HCT116 (cell line): ENCODE results near the gene MDM4. TPM values are rescaled to one million over a fixed set of nuclear protein-coding genes. Genes with fewer than 3 reads are reported as not detected.

ENCODE experiments used
- ATAC-seq: fragments of 200-7000 bp; cut with Tn5 transposase; 2 replicates; pipeline ENCODE4 v1.9.1; 2020; ENCODE audit warnings: mild to moderate bottlenecking, moderate library complexity
- BruUV-seq: library from RNA; stranded (reverse); fragments of 400-500 nt; replicated peaks from 2 replicates; lab custom pipeline; 2021; lab: Mats Ljungman, UMichigan
- CTCF ChIA-PET: fragments of 300-600 bp; sonication (Branson Sonifier 250); formaldehyde crosslinking; loops from one replicate; lab custom pipeline; 2021; ENCODE audit warnings: antibody characterized with exemption; lab: Charles Lee
- POLR2A ChIA-PET: fragments of 300-600, 350-600 bp; sonication (Branson Sonifier 250); formaldehyde crosslinking; loops from one replicate; lab custom pipeline; 2021; ENCODE audit warnings: antibody characterized with exemption; lab: Charles Lee
- RAD21 ChIA-PET, 2 experiments: fragments of 300-600 bp; sonication (Branson Sonifier 250); formaldehyde crosslinking; loops; one replicate each; lab custom pipeline; 2023; ENCODE audit warnings: low total read pairs in 2 of 2; ENCODE audit not compliant: uncharacterized antibody in 2 of 2, unreplicated experiment in 2 of 2, low non-redundant PET in 1 of 2; lab: Charles Lee
- DNase-seq: peaks from one replicate; pipeline ENCODE4 v3.0.0-alpha.2; 2010; ENCODE audit warnings: low read depth, low spot score
- H2AFZ ChIP-seq: fragments of 200-600 bp; shearing (Covaris generic), sonication (generic); 2 replicates; pipeline ENCODE4 v1.6.1; 2017; ENCODE audit warnings: low read depth, mixed run types, mixed read lengths, antibody characterized with exemption, low read length; ENCODE audit not compliant: poor library complexity, severe bottlenecking
- H3K27ac ChIP-seq: 2 replicates; pipeline ENCODE4 v1.5.1; 2012; ENCODE audit warnings: low read depth, low read length
- H3K27me3 ChIP-seq: fragments of 200-600 bp; sonication (generic); 2 replicates; pipeline ENCODE4 v1.6.1; 2016; ENCODE audit warnings: mixed run types, low read length, mixed read lengths; ENCODE audit not compliant: insufficient read depth
- H3K36me3 ChIP-seq, 2 experiments: fragments of 200-500 bp in 1 of 2; fragments of 200-600 bp in 1 of 2; sonication (Bioruptor generic) in 1 of 2; sonication (generic) in 1 of 2; 2 replicates each; pipeline versions ENCODE4 v1.5.1 to v1.6.1; 2014 to 2016; ENCODE audit warnings: low read length in 2 of 2, inconsistent platforms in 1 of 2, mixed read lengths in 1 of 2, mixed run types in 1 of 2; ENCODE audit not compliant: insufficient read depth in 2 of 2, control insufficient read depth in 1 of 2
- H3K4me1 ChIP-seq, 2 experiments: fragments of 200-600 bp in 1 of 2; sonication (generic) in 1 of 2; 2 replicates each; pipeline versions ENCODE4 v1.5.1 to v1.6.1; 2012 to 2017; ENCODE audit warnings: low read length in 2 of 2, inconsistent platforms in 1 of 2, mild to moderate bottlenecking in 1 of 2, mixed read lengths in 1 of 2, mixed run types in 1 of 2, moderate library complexity in 1 of 2; ENCODE audit not compliant: insufficient read depth in 2 of 2, control insufficient read depth in 1 of 2
- H3K4me2 ChIP-seq: fragments of 200-600 bp; sonication (generic); 2 replicates; pipeline ENCODE4 v1.6.1; 2017; ENCODE audit warnings: mixed run types, low read length, mixed read lengths
- H3K4me3 ChIP-seq, 2 experiments: fragments of 200-600 bp in 1 of 2; sonication (generic) in 1 of 2; replicated peaks in 1 of 2; 2 replicates each; pipeline ENCODE4 v1.5.1; 2011 to 2016; ENCODE audit warnings: low read length in 2 of 2, control low read depth in 1 of 2, low read depth in 1 of 2, mild to moderate bottlenecking in 1 of 2, mixed read lengths in 1 of 2, mixed run types in 1 of 2
- H3K79me2 ChIP-seq: fragments of 200-600 bp; sonication (generic); 2 replicates; pipeline ENCODE4 v1.6.1; 2017; ENCODE audit warnings: mild to moderate bottlenecking, mixed run types, low read length, moderate library complexity, mixed read lengths; ENCODE audit not compliant: insufficient read depth
- H3K9ac ChIP-seq: fragments of 200-600 bp; sonication (generic); 2 replicates; pipeline ENCODE4 v1.6.1; 2016; ENCODE audit warnings: low read length, mixed read lengths
- H3K9me2 ChIP-seq: fragments of 200-600 bp; sonication (generic), shearing (Covaris generic); 2 replicates; pipeline ENCODE4 v1.6.1; 2017; ENCODE audit warnings: mixed run types, mild to moderate bottlenecking, moderate library complexity; ENCODE audit not compliant: insufficient read depth
- H3K9me3 ChIP-seq, 2 experiments: fragments of 200-500 bp in 1 of 2; fragments of 200-600 bp in 1 of 2; sonication (Bioruptor generic) in 1 of 2; sonication (generic) in 1 of 2; 2 replicates each; pipeline ENCODE4 v1.6.1; 2014 to 2017; ENCODE audit warnings: low read length in 2 of 2, mixed read lengths in 2 of 2, inconsistent platforms in 1 of 2, low read depth in 1 of 2, mild to moderate bottlenecking in 1 of 2, mixed run types in 1 of 2, moderate library complexity in 1 of 2; ENCODE audit not compliant: control insufficient read depth in 1 of 2, insufficient read depth in 1 of 2
- H4K20me1 ChIP-seq: fragments of 200-600 bp; sonication (generic), shearing (Covaris generic); 2 replicates; pipeline ENCODE4 v1.6.1; 2017; ENCODE audit warnings: mixed run types, mild to moderate bottlenecking, moderate library complexity; ENCODE audit not compliant: insufficient read depth
- ATF3 ChIP-seq: IDR thresholded peaks from 2 replicates; pipeline ENCODE4 v1.6.1; 2012
- CBX3 ChIP-seq: IDR thresholded peaks from 2 replicates; pipeline ENCODE4 v1.6.1; 2012; ENCODE audit warnings: low read depth
- CEBPB ChIP-seq: IDR thresholded peaks from 2 replicates; pipeline ENCODE4 v1.6.1; 2012; ENCODE audit warnings: low read depth
- EGR1 ChIP-seq: IDR thresholded peaks from 2 replicates; pipeline ENCODE4 v1.6.1; 2012; ENCODE audit warnings: low read depth
- ELF1 ChIP-seq: IDR thresholded peaks from 2 replicates; pipeline ENCODE4 v1.6.1; 2012; ENCODE audit warnings: low read depth, borderline replicate concordance
- EZH2phosphoT487 ChIP-seq: fragments of 200-600 bp; IDR thresholded peaks from 2 replicates; pipeline ENCODE4 v1.6.1; 2018; ENCODE audit warnings: antibody characterized with exemption, borderline replicate concordance
- FOSL1 ChIP-seq: IDR thresholded peaks from 2 replicates; pipeline ENCODE4 v1.6.1; 2012; ENCODE audit warnings: low read depth
- JUND ChIP-seq: IDR thresholded peaks from 2 replicates; pipeline ENCODE4 v1.6.1; 2012
- MAX ChIP-seq: IDR thresholded peaks from 2 replicates; pipeline ENCODE4 v1.6.1; 2012
- POLR2A ChIP-seq: IDR thresholded peaks from 2 replicates; pipeline ENCODE4 v1.7.0; 2011; ENCODE audit warnings: borderline replicate concordance; ENCODE audit not compliant: insufficient read depth, insufficient read length; ENCODE audit errors: extremely low read depth
- POLR2AphosphoS5 ChIP-seq: IDR thresholded peaks from 2 replicates; pipeline ENCODE4 v1.6.1; 2011; ENCODE audit warnings: mild to moderate bottlenecking, low read depth, low read length, moderate library complexity
- REST ChIP-seq: IDR thresholded peaks from 2 replicates; pipeline ENCODE4 v1.6.1; 2012; ENCODE audit warnings: low read depth
- SRF ChIP-seq: IDR thresholded peaks from 2 replicates; pipeline ENCODE4 v1.6.1; 2012; ENCODE audit warnings: low read depth
- TCF7L2 ChIP-seq: IDR thresholded peaks from 2 replicates; pipeline ENCODE4 v1.7.0; 2011; ENCODE audit warnings: borderline replicate concordance, inconsistent platforms; ENCODE audit not compliant: insufficient read depth, insufficient read length; ENCODE audit errors: extremely low read depth
- ZFX ChIP-seq: fragments of 450-650 bp; IDR thresholded peaks from 2 replicates; pipeline ENCODE4 v1.6.1; 2017
- ZNF274 ChIP-seq: fragments of 200-500 bp; sonication (Bioruptor generic); IDR thresholded peaks from 2 replicates; pipeline ENCODE4 v1.6.1; 2014; ENCODE audit warnings: mild to moderate bottlenecking, low read depth, low read length, inconsistent platforms
- intact Hi-C: fragments of 100-400 bp; cut with micrococcal nuclease; formaldehyde crosslinking; loops from 2 replicates; pipeline ENCODE4 v1.10.0; 2022
- total RNA-seq: library from RNA; stranded (reverse); gene quantifications from one replicate; pipeline ENCODE4 v1.2.1, GENCODE V29; 2021; ENCODE audit not compliant: unreplicated experiment

MDM4 gene
- total RNA-seq, 1 experiment from 2014 or later: 79.5 TPM

GRCh38 chr1:204566583-204566955, 50.4 kb downstream of the MDM4 start:
- BruUV-seq: no TSS peak
- POLR2A ChIA-PET: no interaction called here

GRCh38 chr1:204567071-204567470, 50.9 kb downstream of the MDM4 start:
- Histone ChIP-seq H3K79me2 (no peaks in the 10 kb centered on the region), H3K27ac (no peak overlapping the region), H4K20me1 (no peaks in the 10 kb centered on the region), H3K9me3 (no peaks in the 10 kb centered on the region), H3K4me2 (no peak overlapping the region), H3K27me3 (no peaks in the 10 kb centered on the region), H3K36me3 (no peaks in the 10 kb centered on the region)
- POLR2A ChIA-PET: no interaction called here
- no peak for DNase-seq
- no TSS peak for BruUV-seq
- CTCF ChIA-PET: interaction anchor here (2.1 to 5.8 kb wide), 3 partner anchors 197 to 242 kb away, joined by 17 to 192 read pairs (median 27); no protein-coding TSS in a partner anchor
- intact Hi-C loops: loop anchor here (10.0 kb wide), 1 partner anchor 378 kb away; no protein-coding TSS in a partner anchor
- TF ChIP-seq TCF7L2 (no peak), ELF1 (no peak), POLR2AphosphoS5 (no peak), JUND (no peak), CEBPB (no peak), FOSL1 (no peak), ZNF274 (no peak), MAX (no peak), POLR2A (no peak), CBX3 (no peak), ATF3 (no peak), REST (no peak), SRF (no peak)
- TF ChIP-seq, all 23 proteins: peak for 0
- ATAC-seq: no peak
- H3K9ac ChIP-seq: no peak overlapping the region
- peaks cover 21 to 38% of the 10 kb centered on the region in 2 experiments for H3K4me1 ChIP-seq
- RAD21 ChIA-PET: no interaction called here
- no peak overlapping the region for H3K4me3 ChIP-seq
- no peaks in the 10 kb centered on the region for H3K9me2 ChIP-seq
- H2AFZ ChIP-seq: no peak overlapping the region

More at GRCh38 chr1:204566583-204566955, 50.4 kb downstream of the MDM4 start:
- H3K27ac ChIP-seq: no peak overlapping the region
- CTCF ChIA-PET: interaction anchor here (1.0 to 5.8 kb wide), 9 partner anchors 42 to 495 kb away, joined by 3 to 192 read pairs (median 9); no protein-coding TSS in a partner anchor
- intact Hi-C loops: loop anchor here (10.0 kb wide), 1 partner anchor 378 kb away; no protein-coding TSS in a partner anchor
- H3K4me3 ChIP-seq: no peak overlapping the region
- no peaks in the 10 kb centered on the region for H3K9me3 ChIP-seq
- H3K27me3 ChIP-seq: no peaks in the 10 kb centered on the region
- ATAC-seq: no peak
- H3K9me2 ChIP-seq: no peaks in the 10 kb centered on the region
- H3K4me2 ChIP-seq: no peak overlapping the region; the same call in 1 of the 2 replicates
- H3K4me1 ChIP-seq: peaks cover 21 to 35% of the 10 kb centered on the region in 2 experiments
- no peaks in the 10 kb centered on the region for H4K20me1 ChIP-seq
- RAD21 ChIA-PET: interaction anchor here (1.3 to 1.6 kb wide), 4 partner anchors 197 to 241 kb away, joined by 5 to 29 read pairs (median 15); no protein-coding TSS in a partner anchor
- no peak for DNase-seq
- no peak overlapping the region for H3K9ac ChIP-seq
- TF ChIP-seq ELF1: no peak
- no peak for TF ChIP-seq EGR1
- TF ChIP-seq ATF3: no peak
- no peak for TF ChIP-seq ZFX
- TF ChIP-seq SRF: no peak
- TF ChIP-seq EZH2phosphoT487: no peak
- no peak for TF ChIP-seq POLR2A
- TF ChIP-seq, all 23 proteins: peak for 0
- Histone ChIP-seq H3K36me3 (no peaks in the 10 kb centered on the region), H3K79me2 (no peaks in the 10 kb centered on the region), H2AFZ (no peak overlapping the region)
